Gastrocnemius medialis (tissue), 4 donors: ENCODE results near the gene SERPINB10.

Source experiments
- POLR2A ChIP-seq, 2 donors: fragments of 450-650 bp; IDR thresholded peaks; one replicate each; pipeline ENCODE4 v1.6.1; 2017; ENCODE audit warnings: antibody characterized with exemption in 2 of 2, mild to moderate bottlenecking in 2 of 2, moderate library complexity in 2 of 2
- TF ChIP-seq, protein P1 (sequence below), 5 experiments: fragments of 450-650 bp in 3 of 5; fragments of 200-600 bp in 2 of 5; sonication (generic) in 2 of 5; IDR thresholded peaks in 4 of 5; conservative IDR thresholded peaks in 1 of 5; 1 replicate in 4 of 5; 2 replicates in 1 of 5; pipeline ENCODE4 v1.5.1; 2016 to 2019; ENCODE audit warnings: antibody characterized with exemption in 5 of 5, mild to moderate bottlenecking in 3 of 5, moderate library complexity in 3 of 5

- TF ChIP-seq, protein P1, sequence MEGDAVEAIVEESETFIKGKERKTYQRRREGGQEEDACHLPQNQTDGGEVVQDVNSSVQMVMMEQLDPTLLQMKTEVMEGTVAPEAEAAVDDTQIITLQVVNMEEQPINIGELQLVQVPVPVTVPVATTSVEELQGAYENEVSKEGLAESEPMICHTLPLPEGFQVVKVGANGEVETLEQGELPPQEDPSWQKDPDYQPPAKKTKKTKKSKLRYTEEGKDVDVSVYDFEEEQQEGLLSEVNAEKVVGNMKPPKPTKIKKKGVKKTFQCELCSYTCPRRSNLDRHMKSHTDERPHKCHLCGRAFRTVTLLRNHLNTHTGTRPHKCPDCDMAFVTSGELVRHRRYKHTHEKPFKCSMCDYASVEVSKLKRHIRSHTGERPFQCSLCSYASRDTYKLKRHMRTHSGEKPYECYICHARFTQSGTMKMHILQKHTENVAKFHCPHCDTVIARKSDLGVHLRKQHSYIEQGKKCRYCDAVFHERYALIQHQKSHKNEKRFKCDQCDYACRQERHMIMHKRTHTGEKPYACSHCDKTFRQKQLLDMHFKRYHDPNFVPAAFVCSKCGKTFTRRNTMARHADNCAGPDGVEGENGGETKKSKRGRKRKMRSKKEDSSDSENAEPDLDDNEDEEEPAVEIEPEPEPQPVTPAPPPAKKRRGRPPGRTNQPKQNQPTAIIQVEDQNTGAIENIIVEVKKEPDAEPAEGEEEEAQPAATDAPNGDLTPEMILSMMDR (IDR thresholded peaks at IDR 0.05 in 4 of 5, conservative IDR thresholded peaks at IDR 0.05 in 1 of 5): no peak
- no peak for TF ChIP-seq POLR2A (IDR thresholded peaks at IDR 0.05)
Measured at GRCh38 chr18:63897072-63897471, 10.7 kb upstream of the SERPINB10 start.
